Esophagus muscularis mucosa (tissue), 3 donors: ENCODE results near the gene MAZ.

Experiments used
- POLR2A ChIP-seq: fragments of 450-650 bp; IDR thresholded peaks from one replicate; pipeline ENCODE4 v1.6.1; 2017; ENCODE audit warnings: antibody characterized with exemption, moderate library complexity, mild to moderate bottlenecking, low read depth
- TF ChIP-seq, protein P1 (sequence below), 3 experiments: fragments of 200-600 bp in 2 of 3; fragments of 450-650 bp in 1 of 3; sonication (generic) in 2 of 3; IDR thresholded peaks; one replicate each; pipeline ENCODE4 v1.5.1; 2017 to 2019; ENCODE audit warnings: antibody characterized with exemption in 3 of 3, mild to moderate bottlenecking in 2 of 3, moderate library complexity in 1 of 3

DNA sequence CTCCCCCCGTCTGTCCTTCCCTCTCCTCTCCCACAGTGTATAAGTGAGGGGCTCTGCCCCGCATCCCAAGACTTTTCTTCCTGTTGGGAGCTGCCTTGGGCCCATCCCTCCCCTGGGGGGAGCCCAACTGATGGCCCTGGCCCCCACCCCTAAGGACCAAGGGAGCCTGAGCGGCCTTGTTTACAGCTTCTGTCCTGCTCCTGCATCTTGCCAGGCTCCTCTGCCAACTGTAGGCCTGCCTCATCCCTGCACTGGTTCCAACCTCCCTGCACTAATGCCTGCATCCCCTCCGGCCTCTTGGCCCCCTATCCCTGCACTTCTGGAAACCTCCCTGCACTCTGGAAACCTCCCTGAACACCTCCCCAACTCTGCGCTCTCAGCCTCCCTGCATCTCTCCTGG, 8.3 kb downstream of the MAZ start:
- TF ChIP-seq, protein P1, sequence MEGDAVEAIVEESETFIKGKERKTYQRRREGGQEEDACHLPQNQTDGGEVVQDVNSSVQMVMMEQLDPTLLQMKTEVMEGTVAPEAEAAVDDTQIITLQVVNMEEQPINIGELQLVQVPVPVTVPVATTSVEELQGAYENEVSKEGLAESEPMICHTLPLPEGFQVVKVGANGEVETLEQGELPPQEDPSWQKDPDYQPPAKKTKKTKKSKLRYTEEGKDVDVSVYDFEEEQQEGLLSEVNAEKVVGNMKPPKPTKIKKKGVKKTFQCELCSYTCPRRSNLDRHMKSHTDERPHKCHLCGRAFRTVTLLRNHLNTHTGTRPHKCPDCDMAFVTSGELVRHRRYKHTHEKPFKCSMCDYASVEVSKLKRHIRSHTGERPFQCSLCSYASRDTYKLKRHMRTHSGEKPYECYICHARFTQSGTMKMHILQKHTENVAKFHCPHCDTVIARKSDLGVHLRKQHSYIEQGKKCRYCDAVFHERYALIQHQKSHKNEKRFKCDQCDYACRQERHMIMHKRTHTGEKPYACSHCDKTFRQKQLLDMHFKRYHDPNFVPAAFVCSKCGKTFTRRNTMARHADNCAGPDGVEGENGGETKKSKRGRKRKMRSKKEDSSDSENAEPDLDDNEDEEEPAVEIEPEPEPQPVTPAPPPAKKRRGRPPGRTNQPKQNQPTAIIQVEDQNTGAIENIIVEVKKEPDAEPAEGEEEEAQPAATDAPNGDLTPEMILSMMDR (IDR thresholded peaks at IDR 0.05), result no peak
- TF ChIP-seq POLR2A, result no peak
